GM19467 (cell line): ENCODE results near the gene NRROS.

Experiments used
- ATAC-seq: cut with Tn5 transposase; IDR thresholded peaks from one replicate; pipeline ENCODE4 v1.9.1; 2021; ENCODE audit warnings: mild to moderate bottlenecking, moderate library complexity; ENCODE audit not compliant: unreplicated experiment

NRROS gene

DNA sequence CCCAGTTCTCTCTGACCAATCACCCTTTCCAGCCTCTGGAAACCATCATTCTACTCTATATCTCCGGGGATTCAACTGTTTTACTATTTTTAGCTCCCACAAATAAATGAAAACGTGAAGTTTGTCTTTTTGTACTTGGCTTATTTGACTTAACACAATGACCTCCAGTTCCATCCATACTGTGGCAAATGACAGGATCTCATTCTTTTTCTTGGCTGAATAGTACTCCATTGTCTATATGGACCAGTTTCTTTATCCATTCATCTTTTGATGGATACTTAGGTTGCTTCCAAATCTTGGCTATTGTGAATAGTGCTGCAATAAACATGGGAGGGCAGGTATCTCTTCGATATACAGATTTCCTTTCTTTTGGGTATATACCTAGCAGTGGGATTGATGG lies 34.1 kb downstream of the NRROS start:
- ATAC-seq, result no peak

DNA sequence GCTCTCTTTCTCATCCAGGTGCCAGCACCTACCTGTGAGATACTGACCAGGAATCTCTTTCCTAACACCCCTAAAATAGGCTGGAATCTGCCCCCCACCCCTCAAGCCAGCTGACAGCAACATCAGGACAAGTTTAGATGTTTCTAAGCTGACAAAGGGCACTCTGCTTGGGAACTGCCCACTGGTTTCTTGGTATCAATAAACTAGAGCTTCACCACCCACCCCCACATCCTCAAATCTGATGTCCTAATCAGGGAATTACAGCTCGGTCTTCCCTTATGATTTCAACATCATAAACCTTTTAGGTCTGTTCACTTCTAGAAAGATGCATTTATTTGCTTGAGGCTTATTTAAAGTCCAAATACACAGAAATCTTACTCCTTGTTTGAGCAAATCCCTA lies 37.9 kb downstream of the NRROS start:
- ATAC-seq, result no peak

DNA sequence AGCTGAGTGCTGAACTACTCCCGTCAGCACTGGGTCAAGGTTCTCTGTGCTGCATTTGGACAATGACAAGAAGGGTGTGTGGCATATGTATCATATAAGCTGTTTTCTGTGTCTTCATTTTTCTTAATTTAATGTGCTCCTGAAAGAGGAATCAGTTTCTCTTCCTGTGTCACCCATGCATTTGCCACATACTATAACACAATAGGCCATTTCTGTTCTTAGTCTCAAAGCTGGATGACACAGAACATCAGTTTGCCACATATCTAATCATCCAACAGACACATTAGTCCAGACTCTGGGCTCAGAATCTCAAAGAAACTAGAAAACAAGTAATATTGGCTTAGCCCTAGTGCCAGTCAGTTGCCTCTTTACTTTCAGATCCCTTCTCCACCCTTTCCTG lies 38.4 kb downstream of the NRROS start:
- no peak for ATAC-seq

DNA sequence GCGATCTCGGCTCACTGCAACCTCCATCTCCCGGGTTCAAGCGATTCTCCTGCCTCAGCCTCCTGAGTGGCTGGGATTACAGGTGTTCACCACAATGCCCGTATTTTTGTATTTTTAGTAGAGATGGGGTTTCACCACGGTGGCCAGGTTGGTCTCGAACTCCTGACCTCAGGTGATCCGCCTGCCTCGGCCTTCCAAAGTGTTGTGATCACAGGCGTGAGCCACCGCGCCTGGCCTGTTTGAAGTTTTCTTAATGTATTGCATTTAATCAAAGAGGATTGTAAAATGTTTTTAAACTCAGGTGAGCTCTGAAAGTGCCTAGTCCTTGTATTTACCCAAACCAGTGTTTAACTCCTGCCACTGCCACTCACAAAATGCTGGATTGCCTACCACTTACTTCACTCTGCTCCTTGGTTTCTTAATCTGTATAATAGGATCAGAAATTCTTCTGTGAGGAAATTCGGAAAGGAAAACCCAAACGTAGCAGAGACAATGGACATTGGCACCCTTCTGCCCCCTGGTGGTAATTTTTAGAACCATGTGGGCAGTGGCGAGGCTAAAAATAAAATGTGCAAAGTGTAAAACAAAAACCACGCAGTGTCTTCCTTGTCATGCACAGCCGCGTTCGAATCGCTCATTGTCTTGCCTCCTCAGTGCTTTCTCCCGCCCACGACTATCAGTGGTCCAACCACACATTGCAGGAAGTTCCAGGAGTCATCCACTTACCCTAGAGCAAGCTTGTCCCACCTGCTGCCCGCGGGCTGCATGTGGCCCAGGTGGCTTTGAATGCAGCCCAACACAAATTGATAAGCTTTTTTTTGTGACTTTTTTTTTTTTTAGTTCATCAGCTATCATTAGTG lies 45.3 kb downstream of the NRROS start:
- ATAC-seq, result peak; percentile 82

DNA sequence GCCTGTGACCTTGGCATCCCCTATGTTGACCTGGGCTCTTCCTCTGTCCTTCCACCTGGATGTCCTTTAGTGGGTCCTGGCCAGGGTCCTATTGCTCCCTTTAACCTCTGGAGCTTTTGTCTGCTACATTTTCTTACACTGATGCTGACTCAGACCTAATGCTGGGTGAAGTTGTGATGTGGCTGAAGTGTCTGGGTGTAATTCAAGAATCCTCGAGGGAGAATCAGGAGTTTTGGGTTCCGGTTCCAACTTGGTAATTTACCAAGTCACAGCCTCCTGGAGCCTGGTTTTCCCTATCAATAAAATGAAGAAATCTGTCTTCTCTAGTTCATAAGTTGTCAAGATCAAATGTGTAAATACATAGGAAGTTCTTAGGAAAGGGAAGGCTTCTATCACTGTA lies 46.9 kb downstream of the NRROS start:
- no peak for ATAC-seq

DNA sequence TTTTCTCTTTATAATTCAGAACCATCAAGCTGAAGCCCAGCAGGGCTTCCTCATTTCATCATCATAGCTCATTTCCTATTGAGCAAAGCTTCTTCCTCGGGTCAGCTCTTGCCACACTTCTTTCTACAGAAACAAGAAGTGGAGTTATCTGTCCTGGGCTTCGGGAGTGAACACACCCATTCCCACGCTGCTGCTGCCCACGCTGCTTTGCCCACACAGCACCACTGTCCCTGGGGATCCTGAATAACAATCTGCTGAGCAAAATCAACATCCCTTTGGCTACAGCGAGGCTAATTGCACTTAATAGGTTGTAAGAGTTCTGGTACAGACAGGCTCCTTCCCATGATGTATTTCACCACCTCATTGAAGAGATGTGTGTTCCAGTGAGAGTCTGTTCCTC lies 48.9 kb downstream of the NRROS start:
- ATAC-seq, result no peak

- no peak for ATAC-seq
These were observed 50.6 kb downstream of the NRROS start for GRCh38 chr3:196689941-196690660.

GRCh38 chr3:196691386-196691785 lies 51.9 kb downstream of the NRROS start:
- ATAC-seq, result no peak

- no peak for ATAC-seq
These were observed 54.7 kb downstream of the NRROS start for GRCh38 chr3:196694202-196694638.

- no peak for ATAC-seq
These were observed 55.7 kb downstream of the NRROS start for GRCh38 chr3:196694941-196695848.

DNA sequence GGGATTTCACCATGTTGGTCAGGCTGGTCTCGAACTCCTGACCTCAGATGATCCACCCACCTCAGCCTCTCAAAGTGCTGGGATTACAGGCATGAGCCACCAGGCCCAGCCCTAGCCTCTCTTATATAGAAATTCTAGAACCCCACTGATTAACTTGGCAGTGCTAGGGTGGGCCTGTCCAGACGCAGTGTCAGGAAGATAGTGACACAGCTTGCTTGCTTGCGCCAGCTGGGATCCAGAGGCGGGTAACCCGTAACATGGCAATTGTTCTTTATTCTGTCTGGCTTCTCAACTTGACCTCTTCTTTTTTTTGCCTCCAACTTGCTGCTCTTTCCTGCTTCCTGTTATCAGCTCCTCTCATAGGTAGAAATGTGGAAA lies 56.3 kb downstream of the NRROS start:
- no peak for ATAC-seq

DNA sequence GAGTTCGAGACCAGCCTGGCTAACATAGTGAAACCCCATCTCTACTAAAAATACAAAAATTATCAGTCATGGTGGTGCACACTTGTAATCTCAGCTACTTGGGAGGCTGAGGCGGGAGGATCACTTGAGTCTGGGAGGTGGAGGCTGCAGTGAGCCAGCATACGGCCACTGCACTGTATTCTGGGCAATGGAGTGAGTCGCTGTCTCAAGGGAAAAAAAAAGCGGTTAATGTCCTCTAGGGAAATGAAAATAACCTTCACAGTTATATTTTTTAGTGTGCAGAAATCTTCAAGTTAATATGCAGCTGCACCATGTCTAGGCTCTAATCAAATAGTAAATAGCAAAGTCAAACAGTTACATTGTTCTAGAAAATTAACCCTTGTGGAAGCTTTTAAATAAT lies 57.8 kb downstream of the NRROS start:
- no peak for ATAC-seq

DNA sequence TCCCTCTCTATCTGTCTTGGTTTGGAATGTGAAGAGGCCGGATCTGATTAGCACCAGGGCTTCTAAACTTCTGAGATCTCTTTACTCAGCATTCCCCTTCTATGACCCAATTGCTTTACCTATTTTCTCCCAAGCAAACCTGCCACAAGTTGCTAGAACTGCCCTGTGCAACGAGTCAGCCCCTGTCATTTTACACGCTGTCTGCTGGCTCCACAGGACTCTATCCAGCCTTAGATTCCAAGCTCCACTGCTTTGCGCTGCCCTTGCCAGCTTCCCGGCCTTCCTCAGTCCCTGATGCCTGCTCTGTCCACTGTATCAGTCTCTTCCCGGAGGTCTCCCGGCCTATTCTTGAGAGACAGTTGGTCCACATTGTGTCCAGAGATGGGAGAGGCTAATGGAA lies 60.3 kb downstream of the NRROS start:
- no peak for ATAC-seq

- ATAC-seq, result no peak
These were observed 61.3 kb downstream of the NRROS start for GRCh38 chr3:196700801-196701200.

DNA sequence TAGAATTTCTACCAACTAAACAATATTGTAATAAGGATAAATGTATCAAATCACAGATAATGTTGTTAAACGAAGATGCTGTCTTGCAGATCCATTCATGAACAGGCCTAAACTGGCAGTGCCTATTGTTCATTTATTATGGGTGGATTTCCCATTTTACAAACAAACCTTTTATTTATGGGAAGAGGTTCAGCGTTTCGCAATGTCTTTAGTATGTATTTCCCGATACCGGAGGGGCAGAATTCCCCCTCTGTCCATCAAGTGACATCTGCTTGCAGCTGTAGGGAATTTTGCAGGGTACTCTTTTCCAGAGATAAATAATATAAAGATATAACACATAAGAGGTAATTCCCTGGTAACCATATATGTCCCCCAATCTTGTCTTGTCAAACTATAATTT lies 66.8 kb downstream of the NRROS start:
- no peak for ATAC-seq

DNA sequence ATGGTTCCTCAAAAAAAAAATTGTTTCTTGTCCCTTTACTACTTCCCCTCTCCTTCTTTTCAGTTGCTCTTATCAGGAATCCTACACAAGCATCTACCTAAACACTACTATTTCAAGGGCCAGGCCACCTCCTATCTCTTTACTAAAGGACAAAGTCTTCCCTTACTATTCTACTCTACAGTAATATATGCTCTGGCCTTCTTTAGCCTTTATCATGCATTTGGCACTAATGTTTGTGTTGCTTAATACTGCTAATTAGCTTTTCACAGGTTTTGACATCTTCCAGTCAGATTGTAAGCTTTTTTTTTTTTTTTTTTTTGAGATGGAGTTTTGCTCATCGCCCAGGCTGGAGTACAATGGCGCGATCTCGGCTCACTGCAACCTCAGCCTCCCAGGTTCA lies 67.2 kb downstream of the NRROS start:
- no peak for ATAC-seq

DNA sequence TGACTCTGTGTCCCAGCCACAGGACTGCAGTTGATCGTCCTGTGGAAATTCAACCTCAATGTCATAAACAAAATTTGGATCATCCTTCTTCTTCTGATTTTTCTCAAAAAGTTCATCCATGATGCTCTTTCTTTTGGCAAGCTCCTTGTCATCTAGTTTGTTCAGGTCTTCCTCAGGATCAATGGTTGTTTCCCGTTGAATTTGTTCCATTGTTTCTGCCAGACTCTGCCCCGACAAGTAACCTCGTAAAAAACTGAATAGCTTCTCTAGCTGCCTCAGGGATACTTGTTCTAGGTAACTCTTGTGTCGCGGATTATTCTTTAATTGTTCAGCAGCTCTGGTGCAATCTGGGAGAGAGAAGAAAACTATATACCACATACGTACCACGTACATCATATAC lies 68.1 kb downstream of the NRROS start:
- ATAC-seq, result no peak

DNA sequence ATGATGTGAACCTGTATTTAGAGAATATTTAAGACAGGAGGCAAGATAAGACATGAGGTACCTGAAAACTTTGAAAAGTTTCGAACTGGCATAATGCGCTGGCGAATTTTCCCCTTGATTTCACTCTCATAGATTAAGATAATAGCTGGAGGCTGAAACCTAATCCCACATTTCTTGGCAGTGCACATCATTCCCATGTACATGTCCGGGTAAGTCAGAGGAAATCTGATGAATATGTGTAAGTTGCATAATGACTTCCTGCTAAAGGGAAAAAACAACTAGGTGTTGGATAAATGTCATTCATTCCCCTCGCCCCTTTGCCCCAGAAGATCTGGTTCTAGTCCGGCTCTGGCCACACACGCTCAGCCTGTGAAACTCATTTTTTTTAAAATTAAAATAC lies 69.0 kb downstream of the NRROS start:
- ATAC-seq, result no peak
